ENCODE measurements around the gene SPOCK3.
"Not testable (repeated sequence)": the region's sequence is repeated elsewhere in the genome, so short reads cannot be mapped to it uniquely, and the experiment has no call there.

The SPOCK3 gene

GRCh38 chr4:166827629-166828028 lies 406.7 kb downstream of the SPOCK3 start:
- DNase-seq (ENCODE audit: low read depth in 2 of 3, low spot score in 2 of 3): no peak

GRCh38 chr4:166827167-166827566 lies 407.1 kb downstream of the SPOCK3 start:
- no peak for DNase-seq (ENCODE audit: low read depth in 2 of 3, low spot score in 2 of 3)

- DNase-seq (ENCODE audit: low read depth in 2 of 3, low spot score in 2 of 3): no peak
Observed at GRCh38 chr4:166823848-166824247, 410.4 kb downstream of the SPOCK3 start.

GRCh38 chr4:166823126-166823525 lies 411.2 kb downstream of the SPOCK3 start:
- no peak for DNase-seq (ENCODE audit: low read depth in 2 of 3, low spot score in 2 of 3)

GRCh38 chr4:166822386-166822785 lies 411.9 kb downstream of the SPOCK3 start:
- no peak for DNase-seq (ENCODE audit: low read depth in 2 of 3, low spot score in 2 of 3)

GRCh38 chr4:166816890-166817289 lies 417.4 kb downstream of the SPOCK3 start:
- DNase-seq (ENCODE audit: low read depth in 2 of 3, low spot score in 2 of 3): no peak

GRCh38 chr4:166808380-166808779 lies 425.9 kb downstream of the SPOCK3 start:
- DNase-seq (ENCODE audit: low read depth in 2 of 3, low spot score in 2 of 3): no peak

GRCh38 chr4:166802346-166802745 lies 431.9 kb downstream of the SPOCK3 start:
- no peak for DNase-seq (ENCODE audit: low read depth in 2 of 3, low spot score in 2 of 3)

- DNase-seq (ENCODE audit: low read depth in 2 of 3, low spot score in 2 of 3): no peak
Observed at GRCh38 chr4:166798126-166798525, 436.2 kb downstream of the SPOCK3 start.

- no peak for DNase-seq (ENCODE audit: low read depth in 2 of 3, low spot score in 2 of 3)
Observed at GRCh38 chr4:166777760-166778159, 456.5 kb downstream of the SPOCK3 start.

GRCh38 chr4:166763018-166763417 lies 471.3 kb downstream of the SPOCK3 start:
- DNase-seq (ENCODE audit: low read depth in 2 of 3, low spot score in 2 of 3): no peak

GRCh38 chr4:166741742-166742141 lies 492.6 kb downstream of the SPOCK3 start:
- DNase-seq (ENCODE audit: low read depth in 2 of 3, low spot score in 2 of 3): no peak

GRCh38 chr4:166739215-166739614 lies 495.1 kb downstream of the SPOCK3 start:
- DNase-seq (ENCODE audit: low read depth in 2 of 3, low spot score in 2 of 3): not testable (repeated sequence)

GRCh38 chr4:166737430-166737829 lies 496.9 kb downstream of the SPOCK3 start:
- DNase-seq (ENCODE audit: low read depth in 2 of 3, low spot score in 2 of 3): no peak

- no peak for DNase-seq (ENCODE audit: low read depth in 2 of 3, low spot score in 2 of 3)
Observed at GRCh38 chr4:166735553-166735952, 498.7 kb downstream of the SPOCK3 start.

GRCh38 chr4:166734797-166735196 lies 499.5 kb downstream of the SPOCK3 start:
- DNase-seq (ENCODE audit: low read depth in 2 of 3, low spot score in 2 of 3): no peak

GRCh38 chr4:166733686-166734085 lies 500.6 kb downstream of the SPOCK3 start:
- no peak for DNase-seq (ENCODE audit: low read depth in 2 of 3, low spot score in 2 of 3)

GRCh38 chr4:166726832-166727231 lies 507.5 kb downstream of the SPOCK3 start:
- DNase-seq (ENCODE audit: low read depth in 2 of 3, low spot score in 2 of 3): no peak

- no peak for DNase-seq (ENCODE audit: low read depth in 2 of 3, low spot score in 2 of 3)
Observed at GRCh38 chr4:166724369-166724768, 509.9 kb downstream of the SPOCK3 start.

GRCh38 chr4:166723532-166724140 lies 510.7 kb downstream of the SPOCK3 start:
- no peak for DNase-seq (ENCODE audit: low read depth in 2 of 3, low spot score in 2 of 3)

- DNase-seq (ENCODE audit: low read depth in 2 of 3, low spot score in 2 of 3): not testable (repeated sequence)
Observed at GRCh38 chr4:166715748-166716713, 518.3 kb downstream of the SPOCK3 start.

- no peak for DNase-seq (ENCODE audit: low read depth in 2 of 3, low spot score in 2 of 3)
Observed at GRCh38 chr4:166700592-166700991, 533.7 kb downstream of the SPOCK3 start.
